K562 (cell line): ENCODE data around the gene MMEL1. TPM values are rescaled to one million over a fixed set of nuclear protein-coding genes. Genes with fewer than 3 reads are reported as not detected.

Experiments used
- ATAC-seq: fragments of 200-7000 bp; cut with Tn5 transposase; 3 replicates; pipeline ENCODE4 v1.9.1; 2020; ENCODE audit warnings: moderate library complexity
- BruUV-seq: library from RNA; stranded (reverse); fragments of 400-500 nt; replicated peaks from 2 replicates; lab custom pipeline; 2021; lab: Mats Ljungman, UMichigan
- CTCF ChIA-PET: fragments of 300-600 bp; formaldehyde crosslinking; extraction: SDS; loops from one replicate; lab custom pipeline; 2021; ENCODE audit warnings: low intra/inter-chr PET ratio; lab: Yijun Ruan, JAX
- POLR2A ChIA-PET: fragments of 300-600, 350-650 bp; sonication (Branson Sonifier 250); formaldehyde crosslinking; extraction: SDS; loops from one replicate; lab custom pipeline; 2021; ENCODE audit warnings: antibody characterized with exemption, inconsistent platforms; lab: Yijun Ruan, JAX
- DNase-seq, 4 experiments: peaks; one replicate each; pipeline versions ENCODE4 v3.0.0 to v3.0.0-alpha.2; 2011 to 2018; ENCODE audit warnings: low spot score in 3 of 4, mixed read lengths in 3 of 4; ENCODE audit errors: extremely low read depth in 1 of 4
- FAIRE-seq: peaks from 2 replicates; lab custom pipeline; 2011; peaks lifted over from hg19 to GRCh38; lab: Jason Lieb, UNC
- H2AFZ ChIP-seq: 2 replicates; pipeline ENCODE4 v1.6.0; 2011; ENCODE audit warnings: low read depth, low read length, control low read depth, inconsistent platforms
- H3K27ac ChIP-seq: fragments of 200-600 bp; 3 replicates; pipeline ENCODE4 v1.8.0; 2011; ENCODE audit warnings: low read depth, mild to moderate bottlenecking, control low read depth, inconsistent platforms, low read length, moderate library complexity, mixed read lengths; ENCODE audit errors: extremely low read depth
- H3K27me3 ChIP-seq, 2 experiments: fragments of 300-600 bp in 1 of 2; 2 replicates in 1 of 2; 3 replicates in 1 of 2; pipeline versions ENCODE4 v1.6.0 to v1.8.0; 2011; ENCODE audit warnings: inconsistent platforms in 2 of 2, low read length in 2 of 2, mild to moderate bottlenecking in 1 of 2, mixed read lengths in 1 of 2, moderate library complexity in 1 of 2; ENCODE audit not compliant: control insufficient read depth in 2 of 2, insufficient read depth in 2 of 2
- H3K36me3 ChIP-seq: fragments of 300-600 bp; 3 replicates; pipeline ENCODE4 v1.8.0; 2011; ENCODE audit warnings: mild to moderate bottlenecking, low read length, inconsistent platforms; ENCODE audit not compliant: control insufficient read depth, insufficient read depth
- H3K4me1 ChIP-seq, 2 experiments: fragments of 200-600 bp in 1 of 2; replicated peaks in 1 of 2; 2 replicates in 1 of 2; 3 replicates in 1 of 2; pipeline versions ENCODE4 v1.5.1 to v1.8.0; 2011; ENCODE audit warnings: inconsistent platforms in 2 of 2, low read length in 2 of 2, mild to moderate bottlenecking in 1 of 2, mixed read lengths in 1 of 2, moderate library complexity in 1 of 2; ENCODE audit not compliant: control insufficient read depth in 2 of 2, insufficient read depth in 2 of 2
- H3K4me2 ChIP-seq: 2 replicates; pipeline ENCODE4 v1.6.1; 2011; ENCODE audit warnings: low read length, control low read depth, inconsistent platforms, mixed read lengths; ENCODE audit not compliant: insufficient read depth
- H3K4me3 ChIP-seq: fragments of 200-600 bp; sonication (generic), shearing (Covaris generic); 2 replicates; pipeline ENCODE4 v1.5.1; 2016; ENCODE audit warnings: control low read depth, inconsistent platforms
- H3K79me2 ChIP-seq: fragments of 200-600 bp; 3 replicates; pipeline ENCODE4 v1.8.0; 2011; ENCODE audit warnings: low read length, inconsistent platforms; ENCODE audit not compliant: control insufficient read depth, insufficient read depth
- H3K9ac ChIP-seq, 2 experiments: 2 replicates each; pipeline versions ENCODE4 v1.6.0 to v1.6.1; 2011; ENCODE audit warnings: low read depth in 2 of 2, low read length in 2 of 2, control low read depth in 1 of 2, inconsistent platforms in 1 of 2, mild to moderate bottlenecking in 1 of 2, mixed read lengths in 1 of 2; ENCODE audit not compliant: insufficient read depth in 1 of 2
- H3K9me1 ChIP-seq: one replicate; pipeline ENCODE4 v1.6.0; 2011; ENCODE audit warnings: inconsistent platforms, mild to moderate bottlenecking, low read length, moderate library complexity; ENCODE audit not compliant: control insufficient read depth, insufficient read depth
- H3K9me3 ChIP-seq: replicated peaks from 2 replicates; pipeline ENCODE4 v1.5.1; 2011; ENCODE audit warnings: low read depth, low read length, inconsistent platforms; ENCODE audit not compliant: control insufficient read depth, insufficient read depth
- H4K20me1 ChIP-seq: replicated peaks from 2 replicates; pipeline ENCODE4 v1.6.1; 2011; ENCODE audit warnings: low read length, inconsistent platforms, mixed read lengths; ENCODE audit not compliant: control insufficient read depth, insufficient read depth
- KDM5B ChIP-seq: fragments of 200-600 bp; sonication (generic); IDR thresholded peaks from 2 replicates; pipeline ENCODE4 v1.6.1; 2012; ENCODE audit warnings: low read depth, mild to moderate bottlenecking, moderate library complexity, low read length, control low read depth, inconsistent platforms; ENCODE audit not compliant: insufficient replicate concordance
- ZNF134 ChIP-seq: fragments of 250-450 bp; sonication (Bioruptor Pico); conservative IDR thresholded peaks from 2 replicates; pipeline ENCODE4 v1.4.0; 2020
- WGBS: fragments of 100-300 bp; shearing (Covaris generic); methylation state at CpG from one replicate; pipeline ENCODE4 v1.1.6; 2016; ENCODE audit warnings: low coverage, mixed read lengths; ENCODE audit not compliant: insufficient coverage; ENCODE audit errors: missing lambda C conversion rate; 5-methylcytosine and 5-hydroxymethylcytosine counted together
- in situ Hi-C: fragments of 300-500 bp; cut with MboI; formaldehyde crosslinking; loops from 4 replicates; pipeline ENCODE4 v1.15.0; 2018; ENCODE audit warnings: inconsistent platforms, mixed read lengths
- intact Hi-C: fragments of 100-400 bp; cut with micrococcal nuclease; formaldehyde crosslinking; loops from 2 replicates; pipeline ENCODE4 v1.14.2; 2022
- polyA plus RNA-seq, 8 experiments: library from polyadenylated mRNA; depleted of rRNA in 4 of 8; stranded (reverse) in 5 of 8; unstranded in 3 of 8; fragments of >200 nt; fragmentation: Nextera tagmentation in 2 of 8; fragmentation: Illumina TruSeq in 1 of 8; extraction: Ambion mirVana in 2 of 8; extraction: Trizol in 1 of 8; gene quantifications; 2 replicates each; pipeline versions ENCODE4 v1.2.1 to v1.2.3, GENCODE V29; 2011 to 2014; ENCODE audit warnings: inconsistent platforms in 1 of 8, missing spikeins in 1 of 8
- total RNA-seq, 7 experiments: library from RNA; depleted of rRNA in 6 of 7; stranded (reverse); fragments of >200 nt in 6 of 7; fragmentation: Illumina TruSeq in 2 of 7; extraction: Trizol in 2 of 7; gene quantifications; 2 replicates each; pipeline versions ENCODE4 v1.2.1 to v1.2.3, GENCODE V29; 2011 to 2021; ENCODE audit warnings: low replicate concordance in 1 of 7
- TF ChIP-seq, protein P1 (sequence below): fragments of 250-450 bp; sonication (Bioruptor Pico); IDR thresholded peaks from 2 replicates; pipeline ENCODE4 v1.4.0; 2020
- TF ChIP-seq, protein P2 (sequence below), 3 experiments: fragments of 200-800 bp in 1 of 3; sonication (Bioruptor generic) in 1 of 3; sonication (generic) in 1 of 3; formaldehyde crosslinking in 1 of 3; IDR thresholded peaks; 2 replicates each; pipeline versions ENCODE4 v1.6.1 to v1.8.0; 2016 to 2022; ENCODE audit warnings: mild to moderate bottlenecking in 2 of 3, missing compliant biosample characterization in 2 of 3, missing genetic modification characterization in 2 of 3, missing genetic modification reagents in 1 of 3

MMEL1 gene
- total and polyA plus RNA-seq, 9 of the 15 experiments (the other 6 are each of a cell fraction or from before 2014, with no cell fraction given): not detected

DNA sequence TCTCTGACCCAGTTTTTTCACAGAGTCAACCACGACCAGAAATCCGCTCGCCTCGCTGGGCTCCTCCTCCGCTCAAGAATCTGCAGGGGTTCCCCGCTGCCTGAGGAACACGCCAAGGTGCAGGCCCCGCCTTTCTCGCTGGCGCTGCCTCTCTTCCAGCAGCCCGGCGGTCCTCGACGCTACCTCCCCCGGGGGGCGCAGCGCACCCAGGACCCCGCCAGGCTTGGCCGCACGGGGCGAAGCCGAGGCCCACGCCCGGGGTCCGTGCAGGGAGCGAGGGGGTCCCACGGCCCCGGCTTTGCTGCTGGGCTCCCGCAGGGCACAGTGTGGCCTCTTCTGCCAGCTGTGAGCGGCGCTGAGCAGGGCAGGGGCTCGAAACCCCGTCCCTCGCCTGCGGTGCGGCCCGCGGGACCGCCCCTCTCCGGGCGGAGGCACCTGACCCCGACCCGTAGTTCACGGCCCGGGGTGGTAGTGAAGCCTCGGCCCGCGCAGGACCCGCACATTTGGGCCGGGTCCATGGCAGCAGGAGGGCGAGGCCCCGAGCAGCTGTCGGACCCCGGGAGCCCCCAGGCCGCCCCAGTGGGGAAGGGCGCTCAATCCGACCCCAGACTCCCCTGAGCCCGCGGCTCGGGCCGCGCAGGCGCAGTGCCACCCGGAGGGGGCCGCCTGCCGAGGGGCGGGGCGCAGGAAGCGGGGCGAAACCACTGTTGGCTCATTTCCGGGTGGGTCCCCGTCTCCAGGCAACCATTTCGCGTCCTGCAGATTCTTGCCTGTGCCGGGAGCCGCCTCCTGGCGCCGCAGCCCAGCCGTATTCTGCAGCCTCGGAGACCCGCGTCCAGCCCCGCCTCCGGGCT is 10.0 kb upstream of the MMEL1 start (continued):
- TF ChIP-seq, protein P1, sequence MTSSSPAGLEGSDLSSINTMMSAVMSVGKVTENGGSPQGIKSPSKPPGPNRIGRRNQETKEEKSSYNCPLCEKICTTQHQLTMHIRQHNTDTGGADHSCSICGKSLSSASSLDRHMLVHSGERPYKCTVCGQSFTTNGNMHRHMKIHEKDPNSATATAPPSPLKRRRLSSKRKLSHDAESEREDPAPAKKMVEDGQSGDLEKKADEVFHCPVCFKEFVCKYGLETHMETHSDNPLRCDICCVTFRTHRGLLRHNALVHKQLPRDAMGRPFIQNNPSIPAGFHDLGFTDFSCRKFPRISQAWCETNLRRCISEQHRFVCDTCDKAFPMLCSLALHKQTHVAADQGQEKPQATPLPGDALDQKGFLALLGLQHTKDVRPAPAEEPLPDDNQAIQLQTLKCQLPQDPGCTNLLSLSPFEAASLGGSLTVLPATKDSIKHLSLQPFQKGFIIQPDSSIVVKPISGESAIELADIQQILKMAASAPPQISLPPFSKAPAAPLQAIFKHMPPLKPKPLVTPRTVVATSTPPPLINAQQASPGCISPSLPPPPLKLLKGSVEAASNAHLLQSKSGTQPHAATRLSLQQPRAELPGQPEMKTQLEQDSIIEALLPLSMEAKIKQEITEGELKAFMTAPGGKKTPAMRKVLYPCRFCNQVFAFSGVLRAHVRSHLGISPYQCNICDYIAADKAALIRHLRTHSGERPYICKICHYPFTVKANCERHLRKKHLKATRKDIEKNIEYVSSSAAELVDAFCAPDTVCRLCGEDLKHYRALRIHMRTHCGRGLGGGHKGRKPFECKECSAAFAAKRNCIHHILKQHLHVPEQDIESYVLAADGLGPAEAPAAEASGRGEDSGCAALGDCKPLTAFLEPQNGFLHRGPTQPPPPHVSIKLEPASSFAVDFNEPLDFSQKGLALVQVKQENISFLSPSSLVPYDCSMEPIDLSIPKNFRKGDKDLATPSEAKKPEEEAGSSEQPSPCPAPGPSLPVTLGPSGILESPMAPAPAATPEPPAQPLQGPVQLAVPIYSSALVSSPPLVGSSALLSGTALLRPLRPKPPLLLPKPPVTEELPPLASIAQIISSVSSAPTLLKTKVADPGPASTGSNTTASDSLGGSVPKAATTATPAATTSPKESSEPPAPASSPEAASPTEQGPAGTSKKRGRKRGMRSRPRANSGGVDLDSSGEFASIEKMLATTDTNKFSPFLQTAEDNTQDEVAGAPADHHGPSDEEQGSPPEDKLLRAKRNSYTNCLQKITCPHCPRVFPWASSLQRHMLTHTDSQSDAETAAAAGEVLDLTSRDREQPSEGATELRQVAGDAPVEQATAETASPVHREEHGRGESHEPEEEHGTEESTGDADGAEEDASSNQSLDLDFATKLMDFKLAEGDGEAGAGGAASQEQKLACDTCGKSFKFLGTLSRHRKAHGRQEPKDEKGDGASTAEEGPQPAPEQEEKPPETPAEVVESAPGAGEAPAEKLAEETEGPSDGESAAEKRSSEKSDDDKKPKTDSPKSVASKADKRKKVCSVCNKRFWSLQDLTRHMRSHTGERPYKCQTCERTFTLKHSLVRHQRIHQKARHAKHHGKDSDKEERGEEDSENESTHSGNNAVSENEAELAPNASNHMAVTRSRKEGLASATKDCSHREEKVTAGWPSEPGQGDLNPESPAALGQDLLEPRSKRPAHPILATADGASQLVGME (CRISPR knock-in tag): peak; percentile 80; the same call in 1 of the 2 replicates

DNA sequence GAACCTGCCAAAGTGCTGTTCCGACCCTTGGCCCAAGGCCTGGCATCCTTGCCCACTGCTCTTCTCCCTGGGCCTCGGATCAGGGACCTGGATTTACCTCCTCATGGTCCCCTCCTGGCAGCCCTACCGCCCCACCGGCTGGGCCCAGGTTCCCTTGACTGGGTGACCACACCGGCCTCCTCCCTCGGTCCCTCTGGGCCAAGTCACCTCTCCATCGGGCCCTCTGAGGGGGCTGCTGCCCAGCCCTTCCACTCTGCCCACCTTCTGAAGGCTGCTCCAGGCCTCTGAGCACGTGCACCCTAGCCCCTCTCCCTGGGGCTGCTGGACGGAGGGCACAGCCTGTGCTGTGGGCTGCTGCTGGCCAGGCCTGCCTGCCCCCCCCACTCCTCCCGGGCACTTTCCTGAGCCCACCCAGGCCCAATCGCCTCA is 9.3 kb upstream of the MMEL1 start:
- Histone ChIP-seq H4K20me1 (no peaks in the 10 kb centered on the region), H3K9me1 (peaks cover 2% of the 10 kb centered on the region)
- CTCF ChIA-PET: no interaction called here
- TF ChIP-seq KDM5B (peak; percentile 8), ZNF134 (CRISPR knock-in tag) (no peak)
- TF ChIP-seq, protein P2, sequence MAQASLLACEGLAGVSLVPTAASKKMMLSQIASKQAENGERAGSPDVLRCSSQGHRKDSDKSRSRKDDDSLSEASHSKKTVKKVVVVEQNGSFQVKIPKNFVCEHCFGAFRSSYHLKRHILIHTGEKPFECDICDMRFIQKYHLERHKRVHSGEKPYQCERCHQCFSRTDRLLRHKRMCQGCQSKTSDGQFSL (CRISPR knock-in tag; IDR thresholded peaks at IDR 0.05): peak; percentile 67
- TF ChIP-seq, protein P2 (tag; IDR thresholded peaks at IDR 0.05): no peak
- TF ChIP-seq, all 486 proteins: peak for 2
- H3K79me2 ChIP-seq: no peaks in the 10 kb centered on the region
- H3K9me3 ChIP-seq: no peaks in the 10 kb centered on the region
- intact Hi-C loops (loop anchor here (2.0 to 10.0 kb wide), 3 partner anchors 55 to 227 kb away; partner anchors contain the start of genes PEX10 and PRXL2B), in situ Hi-C loops (no loop called here)
- no peak overlapping the region for H3K27ac ChIP-seq
- TSS peak; percentile 72 for BruUV-seq
- no peak for FAIRE-seq
- peak overlapping the region; percentile 96; the same call in 1 of the 2 replicates for H2AFZ ChIP-seq
- H3K27me3 ChIP-seq: peaks cover 0 to 12% of the 10 kb centered on the region in 2 experiments; a peak in 2 of 5 replicates
- peaks cover 0 to 37% of the 10 kb centered on the region in 2 experiments; a peak in 2 of 5 replicates for H3K4me1 ChIP-seq
- H3K4me2 ChIP-seq: peak overlapping the region; percentile 83
- no peaks in the 10 kb centered on the region for H3K36me3 ChIP-seq
- POLR2A ChIA-PET: interaction anchor here (0.6 kb wide), 1 partner anchor 113 kb away, joined by 3 read pairs; no protein-coding TSS in a partner anchor
- DNase-seq: no peak
- H3K4me3 ChIP-seq: peak overlapping the region; percentile 66
- peak overlapping the region; percentile 87 to 94 for H3K9ac ChIP-seq
- ATAC-seq: peak; percentile 16; the same call in 1 of the 3 replicates
- WGBS: 33% methylated on average over 8 of the region's 11 CpGs
